Activated B cell treated with CpG ODN at 0.5 μM for 24 hours (primary cell): ENCODE results near the gene C1orf116. TPM values are rescaled to one million over a fixed set of nuclear protein-coding genes. Genes with fewer than 3 reads are reported as not detected.

Experiments
- ATAC-seq: fragments of 200-7000 bp; cut with Tn5 transposase; one replicate; pipeline ENCODE4 v1.10.0; 2021; ENCODE audit warnings: low read depth, mild to moderate bottlenecking, moderate library complexity
- CTCF ChIA-PET: fragments of 350-600 bp; sonication (Branson Sonifier 250); formaldehyde crosslinking; loops from one replicate; lab custom pipeline; 2021; ENCODE audit warnings: antibody characterized with exemption; lab: Charles Lee
- POLR2A ChIA-PET: fragments of 350-600 bp; sonication (Branson Sonifier 250); formaldehyde crosslinking; loops from one replicate; lab custom pipeline; 2021; ENCODE audit warnings: antibody characterized with exemption; lab: Charles Lee
- DNase-seq: peaks from one replicate; pipeline ENCODE4 v3.0.0; 2022
- H3K27ac Mint-ChIP-seq: one replicate; pipeline ENCODE4 v1.8.0; 2020; ENCODE audit warnings: mixed read lengths
- H3K27me3 Mint-ChIP-seq: one replicate; pipeline ENCODE4 v1.8.0; 2021; ENCODE audit warnings: mixed read lengths
- H3K36me3 Mint-ChIP-seq: one replicate; pipeline ENCODE4 v1.8.0; 2021; ENCODE audit warnings: low read depth, mixed read lengths
- H3K4me1 Mint-ChIP-seq: one replicate; pipeline ENCODE4 v1.8.0; 2021; ENCODE audit warnings: mixed read lengths
- H3K4me3 Mint-ChIP-seq: one replicate; pipeline ENCODE4 v1.8.0; 2020; ENCODE audit warnings: mild to moderate bottlenecking, mixed read lengths
- H3K9me3 Mint-ChIP-seq: one replicate; pipeline ENCODE4 v1.8.0; 2020; ENCODE audit warnings: mixed read lengths
- intact Hi-C: fragments of 100-400 bp; cut with micrococcal nuclease; formaldehyde crosslinking; loops from one replicate; pipeline ENCODE4 v1.15.1; 2024
- total RNA-seq: library from RNA; stranded (reverse); gene quantifications from 2 replicates; pipeline ENCODE4 v1.2.3, GENCODE V29; 2022
- TF ChIP-seq, protein P1 (sequence below): fragments of 200-600 bp; IDR thresholded peaks from one replicate; pipeline ENCODE4 v1.8.0; 2022; ENCODE audit warnings: antibody characterized with exemption, mild to moderate bottlenecking

Gene C1orf116
- total RNA-seq, 1 donor from 2014 or later, result 0.09 TPM

GRCh38 chr1:207021139-207021861 is 11.3 kb downstream of the C1orf116 start:
- DNase-seq, result no peak
- ChIA-PET POLR2A (interaction anchor here (0.6 kb wide), 1 partner anchor 193 kb away, joined by 3 read pairs; no protein-coding TSS in a partner anchor), CTCF (no interaction called here)
- Mint-ChIP-seq H3K27ac (no peak overlapping the region), H3K36me3 (no peaks in the 10 kb centered on the region), H3K27me3 (peaks cover 20% of the 10 kb centered on the region), H3K4me3 (no peak overlapping the region), H3K4me1 (no peaks in the 10 kb centered on the region), H3K9me3 (no peaks in the 10 kb centered on the region)
- intact Hi-C loops, result no loop called here
- no peak for ATAC-seq
- TF ChIP-seq, protein P1, sequence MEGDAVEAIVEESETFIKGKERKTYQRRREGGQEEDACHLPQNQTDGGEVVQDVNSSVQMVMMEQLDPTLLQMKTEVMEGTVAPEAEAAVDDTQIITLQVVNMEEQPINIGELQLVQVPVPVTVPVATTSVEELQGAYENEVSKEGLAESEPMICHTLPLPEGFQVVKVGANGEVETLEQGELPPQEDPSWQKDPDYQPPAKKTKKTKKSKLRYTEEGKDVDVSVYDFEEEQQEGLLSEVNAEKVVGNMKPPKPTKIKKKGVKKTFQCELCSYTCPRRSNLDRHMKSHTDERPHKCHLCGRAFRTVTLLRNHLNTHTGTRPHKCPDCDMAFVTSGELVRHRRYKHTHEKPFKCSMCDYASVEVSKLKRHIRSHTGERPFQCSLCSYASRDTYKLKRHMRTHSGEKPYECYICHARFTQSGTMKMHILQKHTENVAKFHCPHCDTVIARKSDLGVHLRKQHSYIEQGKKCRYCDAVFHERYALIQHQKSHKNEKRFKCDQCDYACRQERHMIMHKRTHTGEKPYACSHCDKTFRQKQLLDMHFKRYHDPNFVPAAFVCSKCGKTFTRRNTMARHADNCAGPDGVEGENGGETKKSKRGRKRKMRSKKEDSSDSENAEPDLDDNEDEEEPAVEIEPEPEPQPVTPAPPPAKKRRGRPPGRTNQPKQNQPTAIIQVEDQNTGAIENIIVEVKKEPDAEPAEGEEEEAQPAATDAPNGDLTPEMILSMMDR, result no peak

DNA sequence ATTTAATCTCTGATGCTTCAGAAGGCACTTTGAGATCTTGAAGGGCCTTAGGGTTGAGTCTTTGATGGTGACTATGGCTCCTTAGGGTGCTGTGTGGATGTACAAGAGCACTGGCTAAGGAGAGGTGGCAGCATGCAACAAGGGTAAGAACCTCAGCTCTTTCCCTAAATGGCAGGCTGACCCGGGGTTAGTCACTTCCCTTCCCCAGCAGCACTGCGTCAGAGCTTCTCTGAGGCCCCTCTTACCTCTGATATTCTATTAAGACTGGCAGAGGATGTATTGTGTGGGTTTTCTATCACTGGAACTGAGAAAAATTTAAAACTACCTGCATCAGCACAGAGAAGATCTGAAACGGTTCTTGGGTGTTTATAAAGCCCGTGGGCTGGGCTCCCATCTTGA is 11.8 kb downstream of the C1orf116 start:
- H3K36me3 Mint-ChIP-seq, result no peaks in the 10 kb centered on the region
- peaks cover 20% of the 10 kb centered on the region for H3K27me3 Mint-ChIP-seq
- TF ChIP-seq, protein P1, result no peak
- intact Hi-C loops, result no loop called here
- no peaks in the 10 kb centered on the region for H3K4me1 Mint-ChIP-seq
- ChIA-PET CTCF (interaction anchor here (1.4 kb wide), 1 partner anchor 294 kb away, joined by 5 read pairs; no protein-coding TSS in a partner anchor), POLR2A (interaction anchor here (0.6 kb wide), 1 partner anchor 192 kb away, joined by 3 read pairs; no protein-coding TSS in a partner anchor)
- DNase-seq (no peak), ATAC-seq (no peak)
- no peaks in the 10 kb centered on the region for H3K9me3 Mint-ChIP-seq
- H3K4me3 Mint-ChIP-seq, result no peak overlapping the region
- H3K27ac Mint-ChIP-seq, result no peak overlapping the region

GRCh38 chr1:207020065-207020708 is 12.4 kb downstream of the C1orf116 start:
- TF ChIP-seq, protein P1, result no peak
- Mint-ChIP-seq H3K27me3 (peaks cover 20% of the 10 kb centered on the region), H3K36me3 (no peaks in the 10 kb centered on the region), H3K27ac (no peak overlapping the region), H3K4me3 (no peak overlapping the region), H3K9me3 (no peaks in the 10 kb centered on the region), H3K4me1 (no peaks in the 10 kb centered on the region)
- DNase-seq, result no peak
- no peak for ATAC-seq
- ChIA-PET CTCF (interaction anchor here (1.4 kb wide), 1 partner anchor 294 kb away, joined by 5 read pairs; no protein-coding TSS in a partner anchor), POLR2A (no interaction called here)
- intact Hi-C loops, result no loop called here

DNA sequence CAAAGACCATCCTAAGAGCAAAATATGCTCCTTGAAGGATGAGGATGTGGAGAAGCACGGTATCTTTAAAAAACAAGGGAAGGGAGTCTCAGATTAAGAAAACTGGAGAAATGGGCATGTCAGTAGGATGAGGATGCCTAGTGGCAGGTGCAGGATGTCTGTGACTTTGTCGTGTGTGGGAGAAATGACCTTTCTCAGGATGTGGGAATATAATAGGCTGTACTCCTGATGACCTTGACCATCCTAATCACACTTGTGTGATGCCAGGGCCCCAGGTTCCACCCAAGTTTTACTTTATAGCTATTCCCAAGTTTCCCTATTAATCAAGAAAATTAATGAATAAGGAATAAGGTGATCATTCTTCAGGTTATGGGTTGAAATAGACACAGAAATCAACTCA is 12.9 kb downstream of the C1orf116 start:
- no peaks in the 10 kb centered on the region for H3K9me3 Mint-ChIP-seq
- TF ChIP-seq, protein P1, result no peak
- DNase-seq, result no peak
- CTCF ChIA-PET, result interaction anchor here (1.4 kb wide), 1 partner anchor 293 kb away, joined by 5 read pairs; no protein-coding TSS in a partner anchor
- intact Hi-C loops, result no loop called here
- H3K4me1 Mint-ChIP-seq, result no peaks in the 10 kb centered on the region
- H3K27ac Mint-ChIP-seq, result no peak overlapping the region
- POLR2A ChIA-PET, result no interaction called here
- peaks cover 20% of the 10 kb centered on the region for H3K27me3 Mint-ChIP-seq
- H3K4me3 Mint-ChIP-seq, result no peak overlapping the region
- no peaks in the 10 kb centered on the region for H3K36me3 Mint-ChIP-seq
- ATAC-seq, result no peak

GRCh38 chr1:207019161-207019560 is 13.4 kb downstream of the C1orf116 start:
- Mint-ChIP-seq H3K4me1 (no peaks in the 10 kb centered on the region), H3K4me3 (no peak overlapping the region), H3K9me3 (no peaks in the 10 kb centered on the region), H3K27ac (no peak overlapping the region), H3K27me3 (peaks cover 16% of the 10 kb centered on the region), H3K36me3 (no peaks in the 10 kb centered on the region)
- TF ChIP-seq, protein P1, result no peak
- DNase-seq (no peak), ATAC-seq (no peak)
- ChIA-PET CTCF (interaction anchor here (1.4 kb wide), 1 partner anchor 293 kb away, joined by 5 read pairs; no protein-coding TSS in a partner anchor), POLR2A (no interaction called here)
- intact Hi-C loops, result no loop called here
